Caki2 (cell line): ENCODE measurements around the gene TEP1. TPM values are rescaled to one million over a fixed set of nuclear protein-coding genes. Genes with fewer than 3 reads are reported as not detected.

Experiments
- DNase-seq: peaks from one replicate; pipeline ENCODE4 v3.0.0-alpha.2; 2015; ENCODE audit warnings: low read depth
- in situ Hi-C: cut with HindIII; loops from 2 replicates; pipeline ENCODE4 v1.10.0; 2016; ENCODE audit warnings: low sequenced_read_pairs, low pct_unique_long_range_greater_than_20kb, mixed read lengths
- total RNA-seq: library from RNA; depleted of rRNA; stranded (reverse); fragments of >200 nt; shearing (Covaris generic); gene quantifications from 2 replicates; pipeline ENCODE4 v1.2.3, GENCODE V29; 2014; ENCODE audit warnings: low replicate concordance

Gene TEP1
- total RNA-seq, 1 experiment from 2014 or later: 3.7 TPM

DNA sequence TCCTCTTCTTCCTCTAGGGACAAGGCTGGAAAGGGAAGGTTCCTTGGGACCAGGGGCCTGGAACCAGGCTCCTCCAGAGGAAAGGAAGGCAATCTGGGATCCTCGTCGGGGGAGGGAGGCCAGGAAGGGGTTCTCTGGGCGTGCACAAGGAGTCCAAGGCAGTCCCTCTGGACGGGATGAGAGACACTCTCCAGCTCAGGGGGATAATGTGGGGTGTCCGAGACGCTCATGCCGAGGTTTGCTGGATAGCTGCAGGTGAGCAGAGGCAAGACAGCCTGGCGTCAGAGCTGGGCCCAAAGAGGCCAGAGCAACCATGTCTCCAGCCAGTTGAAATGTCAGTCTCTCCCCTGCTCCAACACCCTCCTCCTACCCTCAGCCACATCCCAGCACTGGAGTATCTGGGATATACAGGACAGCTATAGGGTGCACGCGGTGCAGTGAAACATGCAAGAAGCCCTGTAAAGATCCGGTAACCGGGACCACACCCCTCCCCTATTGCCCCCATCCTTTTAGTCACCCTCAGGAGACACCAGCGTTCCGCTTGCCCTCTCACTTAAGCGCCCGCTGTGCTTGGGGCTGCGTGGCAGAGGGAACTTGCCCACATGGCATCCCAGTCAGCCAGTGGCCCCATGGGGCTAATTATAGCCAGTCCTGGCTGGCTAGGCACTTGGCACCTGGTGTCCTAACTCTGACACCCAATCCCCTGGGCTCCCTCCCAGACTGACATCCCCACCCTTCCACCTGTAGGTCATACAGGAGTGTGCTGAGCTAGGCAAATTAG lies 22.5 kb upstream of the TEP1 start, which contains the start of gene KLHL33:
Gene KLHL33 (minus strand): TSS at position 585 of the 781 bp plus-strand sequence. CDS start 355 bp downstream, at position 230.
- DNase-seq: no peak
- in situ Hi-C loops: no loop called here

DNA sequence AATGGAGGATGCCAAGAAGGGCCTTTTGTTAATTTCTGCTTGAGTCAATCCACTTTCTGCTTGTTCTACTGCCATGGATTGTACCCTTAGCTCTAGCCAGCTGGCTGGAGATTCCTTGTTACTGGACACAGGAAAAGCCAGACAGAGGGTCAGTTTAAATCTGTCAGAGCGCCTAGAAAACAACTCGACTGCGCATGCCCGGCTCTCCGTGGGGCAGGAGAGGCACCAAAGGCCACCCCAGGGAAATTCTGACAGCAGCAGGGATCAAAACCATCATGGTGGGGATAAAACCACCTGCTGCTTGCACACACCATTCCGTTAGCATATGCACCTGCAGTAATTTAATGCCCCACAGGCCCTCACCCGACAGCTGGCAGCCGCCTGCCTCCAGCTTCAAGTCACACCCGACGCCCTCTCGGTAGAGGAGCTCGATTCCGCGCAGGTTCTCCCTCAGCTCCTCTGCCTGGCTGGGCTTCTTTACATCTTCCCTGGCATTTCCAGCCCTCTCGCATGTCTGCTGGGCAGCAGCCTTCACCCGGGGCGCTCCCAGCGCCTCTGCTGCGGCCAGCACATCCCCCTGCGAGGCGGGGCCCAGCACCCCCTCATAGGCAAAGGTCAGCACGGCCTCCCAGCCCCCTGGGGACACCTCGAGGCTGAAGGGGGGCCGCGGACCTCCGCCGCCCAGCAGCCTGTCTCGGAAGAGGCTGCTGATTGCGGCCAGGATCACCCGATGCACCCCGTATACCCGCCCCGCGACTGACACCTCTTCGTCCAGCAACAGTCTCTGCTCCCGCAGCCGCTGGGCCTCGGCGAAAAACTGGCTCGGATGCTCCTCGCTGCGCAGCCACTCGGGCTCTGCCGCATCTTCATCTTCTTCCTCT lies 21.6 kb upstream of the TEP1 start:
- in situ Hi-C loops: no loop called here
- no peak for DNase-seq

DNA sequence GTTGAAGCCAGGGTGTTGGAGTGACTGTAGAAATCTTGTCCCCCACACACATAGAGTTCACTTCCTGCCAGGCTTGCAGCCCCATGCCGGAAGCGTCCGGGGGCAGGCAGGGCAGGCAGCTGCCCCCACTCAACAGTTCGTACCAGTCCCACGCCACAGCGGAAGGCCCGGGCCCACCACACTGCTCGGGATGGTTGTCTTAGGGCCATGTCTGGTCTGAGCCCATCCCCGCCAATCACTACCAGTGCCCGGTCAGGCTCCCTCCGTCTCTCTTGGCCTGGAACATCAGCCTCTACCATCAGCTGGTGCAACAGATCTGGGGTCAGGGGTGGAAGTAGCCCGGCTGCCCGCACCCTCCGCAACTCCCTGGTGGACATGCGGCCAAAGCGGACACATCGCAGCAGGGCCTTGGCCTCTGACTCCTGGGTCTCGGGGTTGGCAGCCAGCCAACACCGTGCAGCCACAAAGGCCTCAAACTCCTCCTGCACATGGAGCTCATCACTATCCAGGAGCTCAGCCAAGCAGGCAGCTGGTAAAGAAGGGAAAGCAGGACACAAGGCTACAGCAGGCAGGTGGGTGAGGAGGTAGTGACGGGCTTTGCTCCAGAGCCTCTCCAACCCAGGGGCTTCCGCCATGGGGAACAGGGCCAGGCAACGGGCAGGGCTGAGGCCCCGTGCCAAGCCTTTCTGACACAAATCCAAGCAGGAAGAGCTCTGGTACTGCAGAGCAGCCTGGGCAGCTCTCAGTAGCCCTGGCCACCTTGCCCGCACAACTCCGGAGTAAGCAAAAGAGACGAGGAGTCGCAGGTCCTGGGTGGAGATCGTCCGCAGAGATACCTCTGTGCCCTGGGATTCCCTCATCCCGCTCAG lies 16.7 kb upstream of the TEP1 start:
- DNase-seq: no peak

DNA sequence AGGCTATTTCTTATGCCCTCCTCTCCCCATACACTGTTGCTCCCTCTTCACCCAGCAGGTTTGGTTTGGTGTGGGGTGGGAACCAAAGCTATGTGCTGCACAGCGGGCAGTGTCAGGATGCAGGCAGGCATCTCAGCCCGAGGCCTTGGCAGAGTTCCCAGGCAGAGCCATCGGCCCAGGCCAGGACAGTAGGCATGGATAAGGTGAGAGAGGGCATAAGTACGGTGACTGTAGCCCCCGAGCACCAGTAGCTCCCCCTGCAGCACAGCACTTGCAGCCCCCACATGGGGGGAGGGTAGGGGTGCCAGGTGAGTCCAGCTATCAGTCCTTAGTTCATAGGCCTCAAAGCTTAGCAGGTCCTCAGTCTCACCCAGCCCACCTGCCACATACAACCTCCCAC lies 15.5 kb upstream of the TEP1 start:
- DNase-seq: no peak
- in situ Hi-C loops: no loop called here

More for the DNA sequence above, 16.7 kb upstream of the TEP1 start:
- in situ Hi-C loops: no loop called here

DNA sequence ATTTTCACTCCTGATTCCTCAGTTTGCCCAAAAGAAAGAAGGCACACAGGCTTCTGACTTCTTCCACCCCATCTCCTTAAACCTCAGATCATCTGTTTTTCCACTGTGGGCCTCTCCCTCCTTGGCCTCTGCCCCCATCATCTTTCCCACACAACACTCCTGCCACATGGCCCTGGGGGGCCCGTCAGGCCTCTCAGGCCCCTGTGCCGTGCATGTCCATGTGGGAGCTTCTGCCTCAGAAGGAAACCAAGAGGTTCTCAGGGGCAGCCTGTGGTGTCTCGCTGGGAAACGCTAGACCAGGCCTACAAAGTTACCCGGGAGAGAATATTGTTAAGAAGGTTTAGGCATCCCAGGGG lies 14.7 kb upstream of the TEP1 start:
- DNase-seq: no peak
- in situ Hi-C loops: no loop called here

DNA sequence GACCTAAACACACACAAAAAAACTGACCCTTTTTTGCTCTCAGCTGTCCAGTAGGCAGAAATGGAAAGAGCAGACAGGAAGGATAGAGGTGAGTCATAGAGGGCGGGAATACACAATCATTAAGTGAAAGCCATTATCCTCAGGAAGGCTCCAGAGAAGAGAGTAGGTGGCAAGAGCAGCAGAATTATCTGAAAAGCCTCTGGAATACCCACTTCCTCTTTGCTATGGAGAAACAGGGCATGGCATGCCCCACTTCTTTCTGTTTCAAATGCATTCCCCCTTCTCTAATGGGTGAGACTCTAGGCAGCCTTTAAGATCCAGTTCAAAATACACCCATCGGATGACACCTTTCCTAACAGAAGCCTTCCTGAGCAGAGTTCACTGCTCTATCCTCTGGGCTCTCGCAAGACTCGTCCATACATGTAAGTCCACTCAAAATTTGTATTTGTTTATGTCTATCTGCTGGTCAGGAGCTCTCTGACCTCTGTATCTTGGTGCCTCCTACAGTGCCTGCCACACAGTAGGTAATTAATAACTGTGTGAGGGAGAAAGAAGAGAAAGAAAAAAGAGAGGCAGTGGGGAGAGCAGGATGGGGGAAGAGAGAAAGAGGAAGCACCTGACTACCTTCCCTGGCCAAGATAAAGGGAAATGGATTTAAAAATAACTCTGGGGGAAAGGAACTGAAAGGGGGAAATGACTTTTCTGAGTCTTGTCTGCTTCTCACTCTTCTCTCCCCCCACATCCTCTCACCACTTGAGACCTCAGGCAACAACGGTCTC lies 14.1 kb upstream of the TEP1 start:
- DNase-seq: peak; percentile 57
- in situ Hi-C loops: no loop called here

DNA sequence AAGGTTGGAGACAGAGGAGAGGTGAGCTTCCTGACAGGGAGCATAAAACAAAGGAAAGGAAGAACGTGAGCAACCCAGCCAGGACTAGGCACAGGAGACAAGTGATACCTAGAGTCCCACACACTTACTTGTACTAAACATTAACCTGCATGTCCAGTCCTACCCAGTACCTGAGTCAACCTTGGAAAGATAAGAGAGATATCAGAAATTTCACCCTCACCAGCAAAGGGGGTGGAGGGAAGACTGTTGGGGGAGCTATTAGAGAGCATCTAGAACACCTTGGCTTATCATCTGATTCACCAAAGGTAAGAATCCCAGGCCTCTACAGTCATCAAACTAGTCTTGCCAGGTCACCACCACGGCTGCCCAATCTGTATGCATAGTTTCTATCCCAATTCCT lies 11.6 kb upstream of the TEP1 start:
- in situ Hi-C loops: no loop called here
- no peak for DNase-seq

DNA sequence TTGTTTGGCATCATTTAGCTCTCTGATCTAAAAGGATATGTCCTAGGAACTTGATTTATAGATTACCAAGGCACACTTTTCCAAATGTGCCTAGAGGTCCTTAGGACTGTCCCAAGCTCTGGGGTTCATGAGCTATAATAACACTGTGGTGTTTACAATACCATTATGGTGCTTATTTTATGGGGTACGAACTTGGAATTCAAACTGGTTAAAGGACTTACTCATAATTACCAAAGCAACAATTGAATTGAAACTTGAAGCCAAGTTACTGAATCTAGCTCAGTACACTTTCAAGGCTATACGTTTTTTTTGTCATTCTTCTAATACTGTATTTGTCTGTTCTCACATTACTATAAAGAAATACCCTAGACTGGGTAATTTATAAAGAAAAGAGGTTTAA lies 9.6 kb upstream of the TEP1 start:
- in situ Hi-C loops: no loop called here
- no peak for DNase-seq

DNA sequence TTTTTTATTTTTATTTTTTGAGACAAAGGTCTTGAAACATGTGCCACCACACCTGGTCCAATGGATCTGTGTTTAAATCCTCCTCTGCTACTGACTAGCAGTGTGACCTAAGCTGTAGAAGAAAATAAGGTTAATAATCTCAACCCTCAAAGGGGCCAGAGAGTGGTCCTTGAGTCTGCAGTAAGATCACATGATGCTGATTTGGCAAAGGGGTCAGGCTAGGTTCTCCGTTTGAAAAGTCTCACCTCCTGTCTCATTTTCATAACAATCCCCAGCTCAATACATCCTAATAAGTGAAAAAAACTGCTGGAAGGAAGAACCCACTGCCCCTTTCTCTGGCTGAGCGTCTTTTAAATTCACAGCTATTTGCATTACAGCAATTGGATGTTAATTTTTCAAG lies 8.0 kb upstream of the TEP1 start:
- in situ Hi-C loops: no loop called here

DNA sequence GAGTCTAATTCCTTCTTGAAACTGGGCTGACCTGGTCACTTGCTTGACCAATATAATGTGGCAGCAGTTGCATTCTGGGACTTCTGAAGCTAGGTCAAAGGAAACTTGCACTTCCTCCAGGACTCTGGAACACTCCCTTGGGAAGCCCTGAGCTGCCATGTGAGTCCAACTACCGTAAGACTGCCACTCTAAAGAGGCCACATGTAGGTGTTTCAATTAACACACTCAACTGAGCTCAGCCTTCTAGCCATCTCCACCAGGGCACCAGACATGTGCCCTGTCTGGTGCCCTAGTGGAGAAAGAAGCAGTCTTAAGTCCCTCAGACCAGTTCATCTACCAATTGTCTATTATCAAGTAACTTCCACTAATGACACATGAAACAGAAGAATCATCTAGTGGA lies 6.1 kb upstream of the TEP1 start:
- in situ Hi-C loops: no loop called here
- no peak for DNase-seq

More for the DNA sequence above, 8.0 kb upstream of the TEP1 start:
- no peak for DNase-seq

DNA sequence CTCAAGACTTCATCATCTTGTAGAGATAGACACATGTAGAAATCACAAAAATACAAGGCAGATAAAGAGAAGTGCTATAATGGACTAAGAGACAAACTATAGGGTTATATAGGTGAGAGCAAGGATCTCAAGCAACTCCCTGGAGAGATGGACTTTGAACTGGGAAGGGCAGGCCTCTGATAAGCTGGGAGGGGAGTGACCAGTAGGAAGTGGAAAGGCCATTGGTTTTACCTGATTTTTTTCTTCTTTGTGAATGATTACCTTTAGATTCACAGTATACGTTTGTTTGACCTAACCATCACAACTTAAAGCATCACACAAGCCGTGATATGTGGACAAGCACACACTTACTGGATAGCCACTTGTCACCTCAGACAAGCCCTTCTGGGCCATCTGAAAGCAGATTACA lies 5.2 kb upstream of the TEP1 start:
- in situ Hi-C loops: no loop called here

DNA sequence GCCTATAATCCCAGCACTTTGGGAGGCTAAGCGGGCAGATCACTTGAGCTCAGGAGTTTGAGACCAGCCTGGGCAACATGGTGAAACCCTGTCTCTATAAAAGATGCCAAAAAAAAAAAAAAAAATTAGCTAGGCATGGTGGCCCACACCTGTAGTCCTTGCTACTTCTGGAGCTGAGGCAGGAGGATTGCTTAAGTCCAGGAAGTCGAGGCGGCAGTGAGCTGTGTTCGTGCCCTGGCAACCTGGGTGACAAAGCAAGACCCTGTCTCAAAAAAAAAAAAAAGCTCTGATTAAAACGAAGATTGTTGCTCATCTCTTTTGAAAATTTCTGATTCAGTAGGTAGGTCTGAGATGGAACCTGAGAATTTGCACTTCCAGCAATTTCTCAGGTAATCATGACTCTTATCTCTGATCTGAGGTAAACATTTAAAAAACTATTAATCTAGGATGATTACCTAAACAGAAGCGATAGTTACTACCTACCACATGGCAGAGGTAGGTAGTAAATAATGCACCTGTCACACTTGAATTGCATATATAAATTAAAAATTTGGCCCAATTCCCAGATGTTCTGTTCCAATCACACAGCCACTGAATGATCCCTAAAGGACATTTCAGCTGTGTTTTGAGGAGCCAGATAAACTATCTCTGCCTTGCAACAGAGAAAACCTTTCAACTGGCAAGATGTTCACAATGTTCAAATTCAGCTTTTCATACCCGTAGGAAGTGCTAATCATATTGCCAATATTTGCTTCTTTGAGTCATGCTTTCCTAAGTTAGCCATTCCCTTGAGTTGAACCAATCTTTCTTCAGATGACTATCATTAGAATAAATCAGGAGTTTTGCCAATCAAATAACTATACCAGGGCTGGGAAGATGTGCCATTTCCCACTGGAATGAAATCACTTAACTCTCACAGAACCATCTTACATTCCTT lies 4.2 kb upstream of the TEP1 start:
- in situ Hi-C loops: no loop called here
- DNase-seq: no peak

More for the DNA sequence above, 5.2 kb upstream of the TEP1 start:
- no peak for DNase-seq

DNA sequence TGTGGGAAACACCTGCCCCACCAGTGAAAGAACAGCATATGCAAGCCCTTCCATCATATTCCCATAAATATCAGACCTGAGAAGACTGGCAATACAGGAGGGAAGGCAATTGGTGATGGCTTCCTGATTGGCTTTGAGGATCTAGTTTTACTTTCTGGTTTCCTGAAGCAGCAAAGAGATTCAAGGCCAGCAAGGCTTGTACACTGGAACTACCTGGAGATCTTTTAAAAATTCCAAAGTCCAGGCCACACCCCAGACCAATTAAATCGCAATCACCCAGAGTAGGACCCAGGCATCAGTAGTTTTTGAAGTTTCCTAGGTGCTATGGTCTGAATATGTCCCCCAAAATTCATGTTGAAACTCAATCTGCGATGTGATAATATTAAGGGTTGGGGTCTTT lies 2.9 kb upstream of the TEP1 start:
- no peak for DNase-seq
- in situ Hi-C loops: no loop called here

DNA sequence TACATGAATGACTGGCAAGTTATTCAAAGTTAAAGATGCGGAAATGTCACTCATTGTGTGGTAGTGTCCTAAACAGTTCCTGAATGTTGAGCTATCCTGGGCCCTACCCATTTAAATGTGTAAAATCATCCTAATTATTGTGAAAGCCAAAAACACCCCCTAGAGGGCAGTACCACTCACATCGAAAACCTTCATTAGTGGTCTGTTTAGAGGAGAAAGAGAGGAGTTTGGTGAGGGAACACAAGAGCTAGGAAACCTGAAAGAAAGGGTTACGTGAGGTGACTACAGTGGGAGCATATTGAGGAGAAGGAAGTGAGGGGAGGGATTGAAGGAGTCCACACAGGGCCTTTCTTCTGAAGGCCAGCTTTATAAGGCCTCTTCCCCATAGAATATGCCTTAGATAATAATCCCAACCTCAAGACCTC lies 2.5 kb upstream of the TEP1 start:
- peak; percentile 51 for DNase-seq
- in situ Hi-C loops: no loop called here

DNA sequence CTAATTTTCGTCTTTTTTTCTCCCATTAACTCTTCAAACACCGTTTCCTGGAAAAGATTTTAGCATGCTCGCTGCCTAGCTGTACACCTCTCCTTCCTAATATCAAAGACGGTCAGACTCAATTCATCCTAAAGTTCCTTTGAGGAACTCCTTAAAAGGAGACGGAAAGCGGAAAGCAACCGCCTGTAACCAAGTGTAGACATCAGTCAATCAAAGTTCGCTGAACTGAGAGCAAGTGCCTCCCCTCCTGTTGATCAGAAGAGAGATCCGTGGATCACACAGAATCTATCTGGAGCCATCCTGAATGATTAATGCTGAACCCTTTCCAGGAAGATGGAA lies 412 bp upstream of the TEP1 start:
- in situ Hi-C loops: no loop called here
- peak; percentile 5 for DNase-seq

DNA sequence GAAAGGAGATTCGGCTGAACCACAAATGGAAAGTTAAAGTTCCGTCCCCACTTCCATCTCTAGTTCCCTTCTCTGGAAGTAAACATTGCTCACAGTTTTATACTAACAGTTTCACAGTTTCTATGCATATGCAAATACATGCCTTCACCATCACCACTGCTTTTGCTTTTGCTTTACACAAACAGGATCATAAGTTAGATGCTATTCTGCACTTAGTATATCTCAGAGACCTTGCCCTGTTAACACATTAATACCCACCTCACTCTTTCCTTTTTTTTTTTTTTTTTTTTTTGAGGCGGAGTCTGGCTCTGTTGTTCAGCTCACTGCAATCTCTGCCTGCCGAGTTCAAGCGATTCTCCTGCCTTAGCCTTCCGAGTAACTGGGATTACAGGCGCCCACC lies 890 bp downstream of the TEP1 start:
- DNase-seq: no peak
- in situ Hi-C loops: no loop called here

DNA sequence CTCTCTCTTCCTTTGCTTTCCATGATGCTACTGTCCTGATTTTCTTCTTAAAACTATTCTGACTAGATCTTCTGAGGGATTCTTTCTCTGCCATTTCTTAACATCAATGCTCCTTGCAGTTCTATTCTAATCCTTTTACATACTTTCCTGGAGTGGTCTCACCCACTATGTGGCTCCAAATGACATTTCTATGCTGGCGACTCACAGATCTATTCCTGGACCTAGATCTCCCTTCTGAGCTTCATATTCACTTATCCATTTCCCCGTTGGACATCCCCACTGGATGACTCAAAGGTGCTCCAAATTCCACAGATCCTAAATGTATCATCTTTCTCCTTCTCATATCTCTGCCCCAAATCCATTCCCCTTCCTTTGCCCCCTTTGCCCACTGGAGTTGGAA lies 4.1 kb downstream of the TEP1 start:
- in situ Hi-C loops: no loop called here
- no peak for DNase-seq
